H9 (cell line): ENCODE data around the gene TAF11L3. TPM values are rescaled to one million over a fixed set of nuclear protein-coding genes. Genes with fewer than 3 reads are reported as not detected.
A peak's percentile ranks its signal among the peaks of the same experiment; 100 is the strongest.
"Not testable (repeated sequence)": the region's sequence is repeated elsewhere in the genome, so short reads cannot be mapped to it uniquely, and the experiment has no call there.

Experiments used
- DNase-seq: peaks from one replicate; pipeline ENCODE4 v3.0.0-alpha.2; 2017
- H2AFZ ChIP-seq: one replicate; pipeline ENCODE4 v1.6.1; 2013; ENCODE audit warnings: mild to moderate bottlenecking, low read length, control low read depth, moderate library complexity
- H2AK5ac ChIP-seq: 2 replicates; pipeline ENCODE4 v1.6.1; 2013; ENCODE audit warnings: low read length, control low read depth, mixed read lengths; ENCODE audit not compliant: insufficient read length
- H2BK120ac ChIP-seq: one replicate; pipeline ENCODE4 v1.6.1; 2013; ENCODE audit warnings: low read depth, mild to moderate bottlenecking, low read length, control low read depth, inconsistent platforms; ENCODE audit not compliant: poor library complexity, severe bottlenecking
- H2BK12ac ChIP-seq: 2 replicates; pipeline ENCODE4 v1.6.1; 2013; ENCODE audit warnings: low read length, control low read depth, mixed read lengths, low read depth; ENCODE audit not compliant: insufficient read length
- H2BK15ac ChIP-seq: 2 replicates; pipeline ENCODE4 v1.6.1; 2013; ENCODE audit warnings: low read depth, low read length, control low read depth
- H2BK20ac ChIP-seq: one replicate; pipeline ENCODE4 v1.6.1; 2013; ENCODE audit warnings: low read depth, mild to moderate bottlenecking, low read length, control low read depth, inconsistent platforms; ENCODE audit not compliant: poor library complexity, severe bottlenecking
- H2BK5ac ChIP-seq: 2 replicates; pipeline ENCODE4 v1.6.1; 2013; ENCODE audit warnings: low read length, control low read depth, mixed read lengths; ENCODE audit not compliant: insufficient read length
- H3K14ac ChIP-seq: 2 replicates; pipeline ENCODE4 v1.6.1; 2013; ENCODE audit warnings: low read length, control low read depth; ENCODE audit not compliant: insufficient read depth
- H3K18ac ChIP-seq: 2 replicates; pipeline ENCODE4 v1.6.1; 2013; ENCODE audit warnings: low read depth, mild to moderate bottlenecking, mixed read lengths, low read length, control low read depth; ENCODE audit not compliant: insufficient read length
- H3K23ac ChIP-seq: 2 replicates; pipeline ENCODE4 v1.6.1; 2013; ENCODE audit warnings: low read length, control low read depth, mixed read lengths, low read depth; ENCODE audit not compliant: insufficient read length
- H3K23me2 ChIP-seq: 2 replicates; pipeline ENCODE4 v1.6.1; 2013; ENCODE audit warnings: low read depth, mild to moderate bottlenecking, mixed read lengths, low read length, control low read depth; ENCODE audit not compliant: insufficient read length, poor library complexity, severe bottlenecking
- H3K27ac ChIP-seq: 2 replicates; pipeline ENCODE4 v1.5.1; 2013; ENCODE audit warnings: low read length, control low read depth, mixed read lengths, low read depth; ENCODE audit not compliant: insufficient read length
- H3K27me3 ChIP-seq: 2 replicates; pipeline ENCODE4 v1.6.1; 2013; ENCODE audit warnings: low read length, control low read depth, inconsistent platforms; ENCODE audit not compliant: insufficient read depth
- H3K4ac ChIP-seq: 2 replicates; pipeline ENCODE4 v1.6.1; 2013; ENCODE audit warnings: low read depth, mild to moderate bottlenecking, control low read depth, inconsistent platforms, low read length, moderate library complexity
- H3K4me1 ChIP-seq: 2 replicates; pipeline ENCODE4 v1.6.1; 2013; ENCODE audit warnings: low read length, control low read depth, inconsistent platforms; ENCODE audit not compliant: insufficient read depth
- H3K4me2 ChIP-seq: 2 replicates; pipeline ENCODE4 v1.6.1; 2013; ENCODE audit warnings: low read length, control low read depth, mixed read lengths; ENCODE audit not compliant: insufficient read length, insufficient read depth
- H3K56ac ChIP-seq: 2 replicates; pipeline ENCODE4 v1.6.1; 2013; ENCODE audit warnings: low read depth, mild to moderate bottlenecking, mixed read lengths, low read length, control low read depth; ENCODE audit not compliant: insufficient read length
- H3K79me1 ChIP-seq: 2 replicates; pipeline ENCODE4 v1.6.1; 2013; ENCODE audit warnings: low read depth, mild to moderate bottlenecking, moderate library complexity, low read length, control low read depth, inconsistent platforms; ENCODE audit not compliant: insufficient read depth, poor library complexity, severe bottlenecking
- H3K79me2 ChIP-seq: 2 replicates; pipeline ENCODE4 v1.6.1; 2013; ENCODE audit warnings: low read length, control low read depth, inconsistent platforms; ENCODE audit not compliant: insufficient read depth
- H3K9ac ChIP-seq: 2 replicates; pipeline ENCODE4 v1.6.1; 2013; ENCODE audit warnings: low read length, control low read depth, mixed read lengths; ENCODE audit not compliant: insufficient read length; ENCODE audit errors: extremely low read depth
- H3K9me3 ChIP-seq: one replicate; pipeline ENCODE4 v1.6.1; 2013; ENCODE audit warnings: low read depth, low read length, inconsistent platforms; ENCODE audit not compliant: control insufficient read depth
- H3T11ph ChIP-seq: one replicate; pipeline ENCODE4 v1.6.1; 2013; ENCODE audit warnings: mild to moderate bottlenecking, low read length, control low read depth, inconsistent platforms
- H4K20me1 ChIP-seq: one replicate; pipeline ENCODE4 v1.6.1; 2013; ENCODE audit not compliant: control insufficient read depth, insufficient read length, insufficient read depth
- H4K5ac ChIP-seq: 2 replicates; pipeline ENCODE4 v1.6.1; 2013; ENCODE audit warnings: low read depth, mild to moderate bottlenecking, mixed read lengths, low read length, control low read depth; ENCODE audit not compliant: insufficient read length
- H4K8ac ChIP-seq: replicated peaks from 2 replicates; pipeline ENCODE4 v1.6.1; 2013; ENCODE audit warnings: low read length, control low read depth, mixed read lengths, low read depth; ENCODE audit not compliant: insufficient read length
- H4K91ac ChIP-seq: 2 replicates; pipeline ENCODE4 v1.6.1; 2013; ENCODE audit warnings: low read depth, mild to moderate bottlenecking, moderate library complexity, mixed read lengths, low read length, control low read depth; ENCODE audit not compliant: insufficient read length
- H3K27ac Mint-ChIP-seq, 3 experiments: 2 replicates in 2 of 3; 3 replicates in 1 of 3; pipeline ENCODE4 v1.8.0; 2020 to 2021; ENCODE audit warnings: mixed read lengths in 3 of 3, mild to moderate bottlenecking in 1 of 3, moderate library complexity in 1 of 3
- H3K27me3 Mint-ChIP-seq: 2 replicates; pipeline ENCODE4 v1.8.0; 2021; ENCODE audit warnings: low read depth, mild to moderate bottlenecking, moderate library complexity, mixed read lengths
- H3K36me3 Mint-ChIP-seq, 3 experiments: 2 replicates in 2 of 3; 3 replicates in 1 of 3; pipeline ENCODE4 v1.8.0; 2020 to 2021; ENCODE audit warnings: low read depth in 3 of 3, mixed read lengths in 3 of 3; ENCODE audit not compliant: insufficient read depth in 1 of 3
- H3K4me1 Mint-ChIP-seq, 2 experiments: 2 replicates each; pipeline ENCODE4 v1.8.0; 2020; ENCODE audit warnings: mixed read lengths in 2 of 2
- H3K4me3 Mint-ChIP-seq, 2 experiments: 2 replicates in 1 of 2; 3 replicates in 1 of 2; pipeline ENCODE4 v1.8.0; 2020 to 2021; ENCODE audit warnings: mild to moderate bottlenecking in 2 of 2, mixed read lengths in 2 of 2, moderate library complexity in 1 of 2
- H3K9me3 Mint-ChIP-seq, 2 experiments: 2 replicates in 1 of 2; 3 replicates in 1 of 2; pipeline ENCODE4 v1.8.0; 2020; ENCODE audit warnings: mild to moderate bottlenecking in 2 of 2, mixed read lengths in 2 of 2, moderate library complexity in 1 of 2
- CTCF ChIP-seq: fragments of 200-600 bp; sonication (generic); conservative IDR thresholded peaks from 3 replicates; pipeline ENCODE4 v1.8.0; 2021; ENCODE audit warnings: antibody characterized with exemption, mild to moderate bottlenecking
- WGBS: extraction: QIAGEN DNeasy Blood & Tissue Kit; methylation state at CpG from one replicate; pipeline ENCODE4 v1.1.7; 2013; ENCODE audit warnings: missing lambda C conversion rate, low lambda C conversion rate, mixed read lengths; ENCODE audit not compliant: insufficient read length; ENCODE audit errors: extremely low coverage; 5-methylcytosine and 5-hydroxymethylcytosine counted together
- total RNA-seq: library from RNA; stranded (reverse); gene quantifications from 2 replicates; pipeline ENCODE4 v1.2.1, GENCODE V29; 2021

Gene TAF11L3
- total RNA-seq, 1 experiment from 2014 or later = not detected

GRCh38 chr5:17487174-17487512 is 31.0 kb upstream of the TAF11L3 start:
- no peaks in the 10 kb centered on the region for H3K4me1 ChIP-seq
- Mint-ChIP-seq H3K9me3 (no peaks in the 10 kb centered on the region), H3K27me3 (no peaks in the 10 kb centered on the region), H3K4me3 (no peak overlapping the region), H3K27ac (no peak overlapping the region), H3K36me3 (no peaks in the 10 kb centered on the region), H3K4me1 (no peaks in the 10 kb centered on the region)
- H3K9ac ChIP-seq = no peak overlapping the region
- H3K23ac ChIP-seq = no peak overlapping the region
- TF ChIP-seq CTCF = no peak
- H4K5ac ChIP-seq = no peak overlapping the region
- H3K27me3 ChIP-seq = no peaks in the 10 kb centered on the region
- WGBS = no CpG with 5 or more reads among the region's 1 CpG
- no peak overlapping the region for H3K4me2 ChIP-seq
- H2BK15ac ChIP-seq = no peak overlapping the region
- no peak overlapping the region for H2AFZ ChIP-seq
- no peak overlapping the region for H2BK120ac ChIP-seq
- no peak overlapping the region for H3K18ac ChIP-seq
- H3K4ac ChIP-seq = no peak overlapping the region
- H3T11ph ChIP-seq = no peak overlapping the region
- H3K79me2 ChIP-seq = no peaks in the 10 kb centered on the region
- no peak overlapping the region for H3K27ac ChIP-seq
- H4K8ac ChIP-seq = no peak overlapping the region
- no peak overlapping the region for H2BK12ac ChIP-seq
- no peak overlapping the region for H4K91ac ChIP-seq
- no peak overlapping the region for H3K14ac ChIP-seq
- H2AK5ac ChIP-seq = no peak overlapping the region
- no peaks in the 10 kb centered on the region for H4K20me1 ChIP-seq
- DNase-seq = no peak
- H2BK20ac ChIP-seq = no peak overlapping the region
- no peak overlapping the region for H2BK5ac ChIP-seq
- no peak overlapping the region for H3K56ac ChIP-seq
- H3K9me3 ChIP-seq = no peaks in the 10 kb centered on the region
- H3K79me1 ChIP-seq = no peaks in the 10 kb centered on the region
- no peaks in the 10 kb centered on the region for H3K23me2 ChIP-seq

GRCh38 chr5:17491257-17491656 is 26.9 kb upstream of the TAF11L3 start:
- not testable (repeated sequence) for H2AFZ ChIP-seq, H3K79me1 ChIP-seq, H2BK120ac ChIP-seq, H4K91ac ChIP-seq, H2BK12ac ChIP-seq, H3K9me3 ChIP-seq, H3K4ac ChIP-seq, H3K27me3 ChIP-seq, H2AK5ac ChIP-seq, H3K14ac ChIP-seq, H4K20me1 ChIP-seq, H3K79me2 ChIP-seq, H3K27me3 Mint-ChIP-seq, H2BK20ac ChIP-seq, H3K9ac ChIP-seq, H3K36me3 Mint-ChIP-seq, H3K4me3 Mint-ChIP-seq, H3K4me1 Mint-ChIP-seq, H3T11ph ChIP-seq, H3K23me2 ChIP-seq, H3K18ac ChIP-seq, H3K56ac ChIP-seq, H4K5ac ChIP-seq, H2BK5ac ChIP-seq, H3K9me3 Mint-ChIP-seq, H3K4me1 ChIP-seq, H3K4me2 ChIP-seq, DNase-seq, H4K8ac ChIP-seq, H3K27ac ChIP-seq, H3K23ac ChIP-seq, H2BK15ac ChIP-seq
- WGBS = no CpG with 5 or more reads among the region's 23 CpGs
- peak overlapping the region in 2 of 3 experiments; percentile 4 to 69; a peak in 1 of 7 replicates for H3K27ac Mint-ChIP-seq
